ENCODE results near the gene FBXL3. TPM values are rescaled to one million over a fixed set of nuclear protein-coding genes. Genes with fewer than 3 reads are reported as not detected.

The FBXL3 gene
- polyA plus RNA-seq, 1 donor (not counting 4 experiments of a cell fraction or from before 2014, with no cell fraction given), result 25.4 TPM

GRCh38 chr13:77065461-77066147, 38.6 kb upstream of the FBXL3 start:
- Histone ChIP-seq H3K9me1 (ENCODE audit: control insufficient read depth, extremely low read depth, insufficient read depth, low read length) (no peaks in the 10 kb centered on the region), H3K4me1 (ENCODE audit: control insufficient read depth, extremely low read depth, insufficient read depth, low read length) (no peaks in the 10 kb centered on the region), H3K9me3 (ENCODE audit: control insufficient read depth, low read depth, low read length) (no peaks in the 10 kb centered on the region), H3K4me2 (ENCODE audit: control insufficient read depth, extremely low read depth, insufficient read depth, low read depth, low read length) (no peak overlapping the region), H2AFZ (ENCODE audit: control insufficient read depth, low read length) (no peak overlapping the region), H3K36me3 (ENCODE audit: control insufficient read depth in 2 of 2, extremely low read depth in 1 of 2, insufficient read depth in 2 of 2, low read length in 2 of 2) (peaks cover 9 to 10% of the 10 kb centered on the region in 2 experiments), H3K27me3 (ENCODE audit: control insufficient read depth, extremely low read depth, insufficient read depth, low read length) (no peaks in the 10 kb centered on the region), H3K27ac (ENCODE audit: control insufficient read depth, insufficient read depth, low read length) (no peak overlapping the region), H3K9ac (ENCODE audit: control insufficient read depth, extremely low read depth, insufficient read depth, low read length) (no peak overlapping the region), H4K20me1 (ENCODE audit: control insufficient read depth, extremely low read depth, insufficient read depth, low read length) (no peaks in the 10 kb centered on the region), H3K4me3 (ENCODE audit: control insufficient read depth in 2 of 3, extremely low read depth in 1 of 3, insufficient read depth in 2 of 3, low read depth in 1 of 3, low read length in 3 of 3) (no peak overlapping the region), H3K79me2 (ENCODE audit: control insufficient read depth, insufficient read depth, low read length) (no peaks in the 10 kb centered on the region)
- dilution Hi-C loops (cut with MboI; ENCODE audit: extremely low pct_ligation_motif_present, low sequenced_read_pairs), result no loop called here
- TF ChIP-seq CTCF (optimal IDR thresholded peaks at IDR 0.05 in 1 of 3, IDR thresholded peaks at IDR 0.05 in 1 of 3, conservative IDR thresholded peaks at IDR 0.05 in 1 of 3; ENCODE audit: extremely low read depth in 1 of 3, insufficient read depth in 2 of 3, low read length in 3 of 3) (no peak), EZH2 (IDR thresholded peaks at IDR 0.05; ENCODE audit: low read length) (no peak)
- no peak for FAIRE-seq
- no peak for DNase-seq (ENCODE audit: low read depth, low spot score)

- Histone ChIP-seq H3K36me3 (ENCODE audit: control insufficient read depth in 2 of 2, extremely low read depth in 1 of 2, insufficient read depth in 2 of 2, low read length in 2 of 2) (peaks cover 7 to 9% of the 10 kb centered on the region in 2 experiments), H3K4me1 (ENCODE audit: control insufficient read depth, extremely low read depth, insufficient read depth, low read length) (no peaks in the 10 kb centered on the region), H4K20me1 (ENCODE audit: control insufficient read depth, extremely low read depth, insufficient read depth, low read length) (no peaks in the 10 kb centered on the region), H3K9me1 (ENCODE audit: control insufficient read depth, extremely low read depth, insufficient read depth, low read length) (no peaks in the 10 kb centered on the region), H3K9me3 (ENCODE audit: control insufficient read depth, low read depth, low read length) (no peaks in the 10 kb centered on the region), H3K4me2 (ENCODE audit: control insufficient read depth, extremely low read depth, insufficient read depth, low read depth, low read length) (no peak overlapping the region), H3K4me3 (ENCODE audit: control insufficient read depth in 2 of 3, extremely low read depth in 1 of 3, insufficient read depth in 2 of 3, low read depth in 1 of 3, low read length in 3 of 3) (no peak overlapping the region), H2AFZ (ENCODE audit: control insufficient read depth, low read length) (no peak overlapping the region), H3K79me2 (ENCODE audit: control insufficient read depth, insufficient read depth, low read length) (no peaks in the 10 kb centered on the region), H3K9ac (ENCODE audit: control insufficient read depth, extremely low read depth, insufficient read depth, low read length) (no peak overlapping the region), H3K27ac (ENCODE audit: control insufficient read depth, insufficient read depth, low read length) (no peak overlapping the region), H3K27me3 (ENCODE audit: control insufficient read depth, extremely low read depth, insufficient read depth, low read length) (no peaks in the 10 kb centered on the region)
- FAIRE-seq (peak; percentile 5), DNase-seq (ENCODE audit: low read depth, low spot score) (no peak)
- TF ChIP-seq EZH2 (IDR thresholded peaks at IDR 0.05; ENCODE audit: low read length) (no peak), CTCF (optimal IDR thresholded peaks at IDR 0.05 in 1 of 3, IDR thresholded peaks at IDR 0.05 in 1 of 3, conservative IDR thresholded peaks at IDR 0.05 in 1 of 3; ENCODE audit: extremely low read depth in 1 of 3, insufficient read depth in 2 of 3, low read length in 3 of 3) (no peak)
- dilution Hi-C loops (cut with MboI; ENCODE audit: extremely low pct_ligation_motif_present, low sequenced_read_pairs), result no loop called here
Measured at GRCh38 chr13:77062097-77062496, 35.1 kb upstream of the FBXL3 start.
